KMS-11 (cell line): ENCODE results near the gene FANK1.
"Not testable (repeated sequence)": the region's sequence is repeated elsewhere in the genome, so short reads cannot be mapped to it uniquely, and the experiment has no call there.

ENCODE experiments used
- H2AFZ ChIP-seq: fragments of 200-600 bp; sonication (generic); 2 replicates; pipeline ENCODE4 v1.6.1; 2016; ENCODE audit warnings: antibody characterized with exemption, mixed run types, low read depth
- H3K27ac ChIP-seq: fragments of 200-600 bp; sonication (generic); 2 replicates; pipeline ENCODE4 v1.6.1; 2016; ENCODE audit warnings: mild to moderate bottlenecking, mixed run types
- H3K27me3 ChIP-seq: fragments of 200-600 bp; sonication (generic); 2 replicates; pipeline ENCODE4 v1.6.1; 2017; ENCODE audit warnings: mild to moderate bottlenecking, low read depth, mixed run types, moderate library complexity; ENCODE audit not compliant: insufficient read depth
- H3K36me3 ChIP-seq: fragments of 200-600 bp; sonication (generic); 2 replicates; pipeline ENCODE4 v1.6.1; 2017; ENCODE audit warnings: mild to moderate bottlenecking, mixed run types; ENCODE audit not compliant: insufficient read depth
- H3K4me1 ChIP-seq: fragments of 200-600 bp; sonication (generic); 2 replicates; pipeline ENCODE4 v1.6.1; 2016; ENCODE audit warnings: mild to moderate bottlenecking, low read depth, mixed run types; ENCODE audit not compliant: poor library complexity, severe bottlenecking
- H3K4me2 ChIP-seq: fragments of 200-600 bp; sonication (generic); 2 replicates; pipeline ENCODE4 v1.7.0; 2016; ENCODE audit warnings: mild to moderate bottlenecking, mixed run types
- H3K4me3 ChIP-seq: fragments of 200-600 bp; sonication (generic); IDR thresholded peaks from 2 replicates; pipeline ENCODE4 v1.6.1; 2017; ENCODE audit warnings: low read depth, low read length, mixed read lengths; ENCODE audit not compliant: insufficient read depth
- H3K79me2 ChIP-seq: fragments of 200-600 bp; sonication (generic); 2 replicates; pipeline ENCODE4 v1.6.1; 2016; ENCODE audit warnings: low read depth, mixed run types; ENCODE audit not compliant: insufficient read depth
- H3K9ac ChIP-seq: fragments of 200-600 bp; sonication (generic); 2 replicates; pipeline ENCODE4 v1.6.1; 2016; ENCODE audit warnings: mild to moderate bottlenecking, mixed run types
- H4K20me1 ChIP-seq: fragments of 200-600 bp; sonication (generic); 2 replicates; pipeline ENCODE4 v1.6.1; 2016; ENCODE audit warnings: mild to moderate bottlenecking, mixed run types; ENCODE audit not compliant: insufficient read depth
- CTCF ChIP-seq: fragments of 200-600 bp; sonication (generic); conservative IDR thresholded peaks from 2 replicates; pipeline ENCODE4 v1.6.1; 2017; ENCODE audit warnings: low read depth, mild to moderate bottlenecking, antibody characterized with exemption, low read length, moderate library complexity, mixed read lengths

Gene FANK1

DNA sequence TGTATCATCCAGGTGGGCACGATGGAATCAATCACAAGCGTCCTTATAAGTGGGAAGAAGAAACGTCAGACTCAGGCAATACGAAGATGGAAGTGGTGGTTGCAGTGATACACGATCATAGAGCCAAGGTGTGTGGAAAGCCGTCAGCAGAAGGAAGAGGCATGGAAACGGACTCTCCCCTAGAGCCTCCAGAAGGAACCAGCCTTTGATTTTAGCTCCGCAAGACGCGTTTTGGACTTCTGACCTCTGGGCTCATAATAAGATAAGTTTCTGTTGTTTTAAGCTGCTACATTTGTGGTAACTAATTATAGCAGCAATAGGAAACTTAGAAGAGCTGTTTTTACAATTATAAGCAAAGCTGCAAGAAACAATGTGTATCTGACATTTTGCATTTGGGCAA, 14.8 kb downstream of the FANK1 start:
- H3K9ac ChIP-seq = no peak overlapping the region
- H3K27me3 ChIP-seq = no peaks in the 10 kb centered on the region
- no peaks in the 10 kb centered on the region for H3K4me1 ChIP-seq
- H3K27ac ChIP-seq = no peak overlapping the region
- H4K20me1 ChIP-seq = no peaks in the 10 kb centered on the region
- TF ChIP-seq CTCF = no peak
- H3K4me2 ChIP-seq = no peak overlapping the region
- no peaks in the 10 kb centered on the region for H3K36me3 ChIP-seq
- H3K79me2 ChIP-seq = no peaks in the 10 kb centered on the region
- H2AFZ ChIP-seq = no peak overlapping the region
- no peak overlapping the region for H3K4me3 ChIP-seq

GRCh38 chr10:125911990-125912389, 15.6 kb downstream of the FANK1 start:
- TF ChIP-seq CTCF = no peak
- Histone ChIP-seq H3K4me2 (no peak overlapping the region), H3K27me3 (no peaks in the 10 kb centered on the region), H4K20me1 (no peaks in the 10 kb centered on the region), H3K4me1 (no peaks in the 10 kb centered on the region), H3K36me3 (no peaks in the 10 kb centered on the region), H3K4me3 (no peak overlapping the region), H2AFZ (no peak overlapping the region), H3K79me2 (no peaks in the 10 kb centered on the region), H3K27ac (no peak overlapping the region), H3K9ac (no peak overlapping the region)

GRCh38 chr10:125913277-125913676, 16.9 kb downstream of the FANK1 start:
- not testable (repeated sequence) for H3K4me2 ChIP-seq, H3K4me1 ChIP-seq, H3K79me2 ChIP-seq, H3K27ac ChIP-seq, H3K27me3 ChIP-seq, H3K4me3 ChIP-seq, H3K36me3 ChIP-seq, H4K20me1 ChIP-seq, H2AFZ ChIP-seq, H3K9ac ChIP-seq

DNA sequence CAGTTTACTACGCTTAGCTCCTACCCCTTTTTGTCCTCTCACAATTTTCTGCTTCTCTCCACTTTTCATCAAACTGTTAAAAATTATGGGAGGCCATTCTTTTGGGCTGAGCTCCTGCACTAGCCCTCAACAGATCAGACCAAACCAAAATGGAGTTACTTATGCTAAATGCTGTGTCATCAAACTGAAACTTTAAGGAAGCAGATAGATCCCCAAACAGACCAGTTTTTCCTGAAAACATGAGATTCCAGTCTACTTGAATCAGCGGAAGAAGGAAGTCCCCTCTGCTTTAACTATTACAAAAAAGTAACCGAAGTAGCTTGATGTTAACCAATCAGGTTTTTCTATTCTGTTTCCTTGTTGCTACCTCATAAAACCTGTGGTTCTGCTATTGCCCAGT, 20.6 kb downstream of the FANK1 start:
- TF ChIP-seq CTCF = no peak
- Histone ChIP-seq H3K36me3 (no peaks in the 10 kb centered on the region), H2AFZ (no peak overlapping the region)

DNA sequence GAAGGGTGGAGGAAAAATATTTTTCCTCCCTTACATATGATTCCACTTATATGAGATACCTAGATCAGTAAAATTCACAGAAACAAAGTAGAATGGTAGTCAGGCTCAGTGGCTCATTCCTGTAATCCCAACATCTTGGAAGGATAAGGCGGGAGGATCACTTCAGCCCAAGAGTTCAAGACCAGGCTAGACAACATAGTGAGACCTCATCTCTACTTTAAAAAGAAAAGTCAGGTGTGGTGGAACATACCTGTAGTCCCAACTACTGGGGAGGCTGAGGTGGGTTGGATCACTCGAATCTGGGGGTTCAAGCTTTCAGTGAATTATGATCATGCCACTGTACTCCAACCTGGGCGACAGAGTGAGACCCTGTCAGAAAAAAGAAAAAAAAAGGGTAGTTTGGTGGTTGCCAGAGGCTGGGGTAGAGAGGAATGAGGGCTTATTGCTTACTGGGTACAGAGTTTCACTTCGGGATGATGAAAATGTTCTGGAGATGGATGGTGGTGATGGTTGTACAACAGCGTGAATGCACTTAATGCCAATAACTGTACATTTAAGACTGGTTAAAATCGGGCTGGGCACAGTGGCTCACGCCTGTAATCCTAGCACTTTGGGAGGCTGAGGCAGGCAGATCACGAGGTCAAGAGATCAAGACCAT, 21.5 kb downstream of the FANK1 start:
- H3K4me3 ChIP-seq, H2AFZ ChIP-seq, H3K4me1 ChIP-seq, H3K9ac ChIP-seq, H3K27ac ChIP-seq, H4K20me1 ChIP-seq, H3K36me3 ChIP-seq, H3K79me2 ChIP-seq, H3K4me2 ChIP-seq, H3K27me3 ChIP-seq: not testable (repeated sequence)

More for the DNA sequence above, 20.6 kb downstream of the FANK1 start:
- no peak overlapping the region for H3K4me2 ChIP-seq
- no peak overlapping the region for H3K27ac ChIP-seq
- no peak overlapping the region for H3K9ac ChIP-seq
- no peaks in the 10 kb centered on the region for H4K20me1 ChIP-seq
- H3K4me3 ChIP-seq = no peak overlapping the region
- H3K27me3 ChIP-seq = no peaks in the 10 kb centered on the region
- H3K79me2 ChIP-seq = no peaks in the 10 kb centered on the region
- no peaks in the 10 kb centered on the region for H3K4me1 ChIP-seq

DNA sequence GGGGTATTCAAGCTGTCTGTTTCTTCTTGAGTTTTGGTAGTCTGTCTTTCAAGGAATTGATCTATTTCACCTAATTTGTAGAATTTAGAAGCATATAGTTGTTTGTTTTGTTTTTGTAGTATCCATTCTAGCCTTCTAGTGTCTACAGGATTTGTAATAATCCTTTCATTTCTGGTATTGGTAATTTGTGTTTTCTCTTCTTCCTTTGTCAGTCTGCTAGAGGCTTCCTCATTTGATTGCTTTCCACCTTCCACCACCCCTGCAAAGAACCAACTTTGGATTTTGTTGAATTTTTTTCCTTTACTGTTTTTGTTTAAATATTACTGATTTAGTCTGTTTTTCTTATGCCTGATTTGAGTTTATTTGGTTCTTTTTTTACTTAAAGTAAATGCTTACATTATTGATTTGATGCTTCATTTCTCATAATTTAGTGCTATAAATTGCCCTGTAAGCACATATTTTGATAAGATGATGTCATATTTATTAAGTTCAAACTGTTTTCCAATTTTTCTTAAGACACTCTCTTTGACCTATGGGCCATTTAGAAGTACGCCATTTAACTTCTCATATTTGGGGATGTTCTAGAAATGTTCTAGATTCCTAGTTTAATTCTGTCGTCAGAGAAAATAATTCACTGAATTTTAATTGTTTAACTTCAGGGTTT, 25.4 kb downstream of the FANK1 start:
- H3K4me2 ChIP-seq, H3K4me3 ChIP-seq, H2AFZ ChIP-seq: not testable (repeated sequence)

More for the DNA sequence above, 25.4 kb downstream of the FANK1 start:
- H3K36me3 ChIP-seq, H3K9ac ChIP-seq, H4K20me1 ChIP-seq, H3K79me2 ChIP-seq, H3K27ac ChIP-seq, H3K27me3 ChIP-seq, H3K4me1 ChIP-seq: not testable (repeated sequence)
